ENCODE measurements around the gene SIGLEC12.
"Not testable (repeated sequence)": the region's sequence is repeated elsewhere in the genome, so short reads cannot be mapped to it uniquely, and the experiment has no call there.

SIGLEC12 gene

DNA sequence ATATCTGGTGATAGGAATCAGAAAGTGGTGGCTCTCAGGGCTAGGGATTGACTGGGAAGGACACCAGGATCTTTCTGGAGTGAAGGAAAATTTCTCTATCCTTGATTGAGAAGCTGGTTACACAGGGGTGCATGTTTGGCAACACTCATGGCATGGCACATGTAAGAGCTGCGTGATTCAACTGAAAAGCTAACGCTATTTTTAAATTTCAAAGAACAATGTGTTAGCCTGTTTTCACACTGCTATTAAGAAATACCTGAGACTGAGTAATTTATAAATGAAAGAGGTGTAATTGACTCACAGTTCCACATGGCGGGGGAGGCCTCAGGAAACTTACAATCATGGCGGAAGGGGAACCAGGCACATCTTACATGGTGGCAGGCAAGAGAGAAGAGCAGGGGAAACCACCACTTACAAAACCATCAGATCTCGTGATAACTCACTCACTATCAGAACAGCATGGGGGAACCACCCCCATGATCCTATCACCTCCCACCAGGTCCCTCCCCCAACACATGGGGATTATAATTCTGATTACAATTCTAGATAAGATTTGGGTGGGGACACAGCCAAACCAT is 50.8 kb downstream of the SIGLEC12 start:
- H4K91ac ChIP-seq (ENCODE audit: low read depth, low read length, poor library complexity): no peak overlapping the region
- no peak overlapping the region for H3K14ac ChIP-seq (ENCODE audit: low read length)
- H2BK12ac ChIP-seq (ENCODE audit: low read length): no peak overlapping the region
- no peak overlapping the region for H2AFZ ChIP-seq (ENCODE audit: low read length)
- H3K9me3 ChIP-seq (replicated peaks in 1 of 2; ENCODE audit: control insufficient read depth in 2 of 2, insufficient read depth in 1 of 2, low read depth in 1 of 2, low read length in 2 of 2): peaks cover 0 to 7% of the 10 kb centered on the region in 2 donors
- H3K27ac ChIP-seq (replicated peaks; ENCODE audit: low read length): no peak overlapping the region
- H2AK5ac ChIP-seq (ENCODE audit: low read depth, low read length): no peak overlapping the region
- WGBS, 2 donors (ENCODE audit: extremely low coverage in 2 of 2, insufficient read length in 2 of 2, insufficient replicate concordance in 1 of 2): no CpG with 5 or more reads among the region's 5 CpGs
- no peak overlapping the region for H3K4me3 ChIP-seq (ENCODE audit: low read length in 2 of 2)
- no peaks in the 10 kb centered on the region for H3K79me1 ChIP-seq (ENCODE audit: low read depth, low read length)
- H3K4me1 ChIP-seq (ENCODE audit: control insufficient read depth in 2 of 2, insufficient read depth in 1 of 2, low read depth in 1 of 2, low read length in 2 of 2): no peaks in the 10 kb centered on the region
- no peak overlapping the region for H3K23ac ChIP-seq (ENCODE audit: low read depth, low read length, poor library complexity)
- H2BK120ac ChIP-seq (ENCODE audit: low read depth, low read length): no peak overlapping the region
- no peak overlapping the region for H4K8ac ChIP-seq (ENCODE audit: low read depth, low read length)
- H3K4me2 ChIP-seq (ENCODE audit: insufficient read depth, low read length, poor library complexity, severe bottlenecking): no peak overlapping the region
- H2BK5ac ChIP-seq (ENCODE audit: low read length): no peak overlapping the region
- H3K9ac ChIP-seq (ENCODE audit: low read depth, low read length, poor library complexity): no peak overlapping the region
- H3K27me3 ChIP-seq (ENCODE audit: control insufficient read depth in 3 of 3, insufficient read depth in 3 of 3, low read depth in 1 of 3, low read length in 3 of 3): peaks cover 0 to 8% (median 0%) of the 10 kb centered on the region in 3 experiments
- H3K36me3 ChIP-seq (replicated peaks in 1 of 2; ENCODE audit: control insufficient read depth in 2 of 2, insufficient read depth in 2 of 2, low read length in 2 of 2): no peaks in the 10 kb centered on the region
- no peak for DNase-seq (ENCODE audit: low spot score)
- no peak overlapping the region for H3K18ac ChIP-seq (ENCODE audit: low read length)
- H2BK15ac ChIP-seq (ENCODE audit: low read length): no peak overlapping the region
- no peak overlapping the region for H3K4ac ChIP-seq (ENCODE audit: low read length)

DNA sequence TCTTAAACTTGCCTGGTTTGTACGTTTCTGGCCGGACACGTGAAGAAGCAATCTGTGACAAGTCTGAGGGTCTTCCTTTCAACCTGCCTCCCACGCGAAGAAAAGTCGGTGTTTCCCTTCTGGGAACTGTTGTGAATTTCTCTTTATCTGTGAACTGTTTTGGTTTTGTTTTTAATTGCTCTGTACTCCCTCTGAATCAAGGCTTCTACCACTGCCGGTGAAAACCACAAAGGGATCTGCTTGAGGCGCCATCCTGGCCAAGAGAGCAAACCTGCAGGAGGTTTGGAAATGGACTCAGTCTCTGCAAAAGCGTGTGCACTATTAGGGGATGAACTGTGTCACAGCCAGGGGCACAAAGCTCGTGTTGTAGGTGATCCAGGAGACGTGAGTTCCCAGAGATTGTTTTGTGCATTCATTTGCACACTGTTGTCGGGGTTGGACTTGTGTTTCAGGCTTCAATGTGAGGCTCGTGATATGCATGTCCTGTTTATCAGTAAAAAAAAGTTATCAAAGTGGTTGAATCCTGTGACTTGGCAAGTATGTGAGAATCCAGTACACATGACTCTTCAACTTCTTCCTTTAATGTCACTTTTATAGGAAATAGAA is 53.1 kb downstream of the SIGLEC12 start:
- H3K27ac ChIP-seq (replicated peaks; ENCODE audit: low read length): no peak overlapping the region
- no peak overlapping the region for H3K4ac ChIP-seq (ENCODE audit: low read length)
- H3K27me3 ChIP-seq (ENCODE audit: control insufficient read depth in 3 of 3, insufficient read depth in 3 of 3, low read depth in 1 of 3, low read length in 3 of 3): peaks cover 0 to 2% (median 0%) of the 10 kb centered on the region in 3 experiments
- no peaks in the 10 kb centered on the region for H3K79me1 ChIP-seq (ENCODE audit: low read depth, low read length)
- no peak overlapping the region for H2AK5ac ChIP-seq (ENCODE audit: low read depth, low read length)
- H3K23ac ChIP-seq (ENCODE audit: low read depth, low read length, poor library complexity): no peak overlapping the region
- no peak overlapping the region for H2BK5ac ChIP-seq (ENCODE audit: low read length)
- no CpG with 5 or more reads among the region's 13 CpGs for WGBS, 2 donors (ENCODE audit: extremely low coverage in 2 of 2, insufficient read length in 2 of 2, insufficient replicate concordance in 1 of 2)
- H2AFZ ChIP-seq (ENCODE audit: low read length): no peak overlapping the region
- no peaks in the 10 kb centered on the region for H3K4me1 ChIP-seq (ENCODE audit: control insufficient read depth in 2 of 2, insufficient read depth in 1 of 2, low read depth in 1 of 2, low read length in 2 of 2)
- no peak overlapping the region for H3K18ac ChIP-seq (ENCODE audit: low read length)
- H3K9me3 ChIP-seq (replicated peaks in 1 of 2; ENCODE audit: control insufficient read depth in 2 of 2, insufficient read depth in 1 of 2, low read depth in 1 of 2, low read length in 2 of 2): peaks cover 0 to 6% of the 10 kb centered on the region in 2 donors
- H3K4me2 ChIP-seq (ENCODE audit: insufficient read depth, low read length, poor library complexity, severe bottlenecking): no peak overlapping the region
- H3K9ac ChIP-seq (ENCODE audit: low read depth, low read length, poor library complexity): no peak overlapping the region
- DNase-seq (ENCODE audit: low spot score): no peak
- H2BK120ac ChIP-seq (ENCODE audit: low read depth, low read length): no peak overlapping the region
- H3K36me3 ChIP-seq (replicated peaks in 1 of 2; ENCODE audit: control insufficient read depth in 2 of 2, insufficient read depth in 2 of 2, low read length in 2 of 2): no peaks in the 10 kb centered on the region
- H2BK12ac ChIP-seq (ENCODE audit: low read length): no peak overlapping the region
- no peak overlapping the region for H3K14ac ChIP-seq (ENCODE audit: low read length)
- H3K4me3 ChIP-seq (ENCODE audit: low read length in 2 of 2): no peak overlapping the region
- H4K91ac ChIP-seq (ENCODE audit: low read depth, low read length, poor library complexity): no peak overlapping the region
- H4K8ac ChIP-seq (ENCODE audit: low read depth, low read length): no peak overlapping the region
- no peak overlapping the region for H2BK15ac ChIP-seq (ENCODE audit: low read length)

DNA sequence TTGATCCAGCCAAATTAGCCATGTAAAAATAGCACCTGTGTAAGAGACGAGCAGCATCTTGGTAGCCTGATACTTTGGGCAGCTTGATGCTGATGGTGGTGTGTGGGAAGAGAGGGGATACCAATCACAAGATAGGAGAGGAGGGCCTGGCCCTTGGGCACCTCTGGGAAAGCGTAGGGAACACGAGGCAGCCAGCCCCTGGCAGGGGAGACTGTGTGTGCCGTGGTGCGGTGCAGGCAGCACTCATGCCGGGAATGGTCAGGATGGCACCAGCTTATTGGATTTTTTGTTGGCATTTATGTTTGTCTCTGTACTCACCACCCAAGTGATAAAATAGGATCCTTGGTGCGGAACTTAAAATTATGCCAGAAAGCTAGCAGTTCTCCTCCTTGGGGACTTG is 53.6 kb downstream of the SIGLEC12 start:
- Histone ChIP-seq H3K79me1 (ENCODE audit: low read depth, low read length) (no peaks in the 10 kb centered on the region), H3K9ac (ENCODE audit: low read depth, low read length, poor library complexity) (no peak overlapping the region), H3K27ac (replicated peaks; ENCODE audit: low read length) (no peak overlapping the region), H2BK5ac (ENCODE audit: low read length) (no peak overlapping the region), H3K9me3 (replicated peaks in 1 of 2; ENCODE audit: control insufficient read depth in 2 of 2, insufficient read depth in 1 of 2, low read depth in 1 of 2, low read length in 2 of 2) (peaks cover 0 to 6% of the 10 kb centered on the region in 2 donors), H4K8ac (ENCODE audit: low read depth, low read length) (no peak overlapping the region), H3K36me3 (replicated peaks in 1 of 2; ENCODE audit: control insufficient read depth in 2 of 2, insufficient read depth in 2 of 2, low read length in 2 of 2) (no peaks in the 10 kb centered on the region), H3K14ac (ENCODE audit: low read length) (no peak overlapping the region), H2AK5ac (ENCODE audit: low read depth, low read length) (no peak overlapping the region), H3K4ac (ENCODE audit: low read length) (no peak overlapping the region), H3K18ac (ENCODE audit: low read length) (no peak overlapping the region), H3K23ac (ENCODE audit: low read depth, low read length, poor library complexity) (no peak overlapping the region), H2BK15ac (ENCODE audit: low read length) (no peak overlapping the region), H2BK12ac (ENCODE audit: low read length) (no peak overlapping the region), H3K27me3 (ENCODE audit: control insufficient read depth in 3 of 3, insufficient read depth in 3 of 3, low read depth in 1 of 3, low read length in 3 of 3) (peaks cover 0 to 2% (median 0%) of the 10 kb centered on the region in 3 experiments), H3K4me1 (ENCODE audit: control insufficient read depth in 2 of 2, insufficient read depth in 1 of 2, low read depth in 1 of 2, low read length in 2 of 2) (no peaks in the 10 kb centered on the region), H3K4me2 (ENCODE audit: insufficient read depth, low read length, poor library complexity, severe bottlenecking) (no peak overlapping the region), H2BK120ac (ENCODE audit: low read depth, low read length) (no peak overlapping the region), H3K4me3 (ENCODE audit: low read length in 2 of 2) (no peak overlapping the region), H4K91ac (ENCODE audit: low read depth, low read length, poor library complexity) (no peak overlapping the region), H2AFZ (ENCODE audit: low read length) (no peak overlapping the region)
- WGBS, 2 donors (ENCODE audit: extremely low coverage in 2 of 2, insufficient read length in 2 of 2, insufficient replicate concordance in 1 of 2): no CpG with 5 or more reads among the region's 7 CpGs
- DNase-seq (ENCODE audit: low spot score): no peak

DNA sequence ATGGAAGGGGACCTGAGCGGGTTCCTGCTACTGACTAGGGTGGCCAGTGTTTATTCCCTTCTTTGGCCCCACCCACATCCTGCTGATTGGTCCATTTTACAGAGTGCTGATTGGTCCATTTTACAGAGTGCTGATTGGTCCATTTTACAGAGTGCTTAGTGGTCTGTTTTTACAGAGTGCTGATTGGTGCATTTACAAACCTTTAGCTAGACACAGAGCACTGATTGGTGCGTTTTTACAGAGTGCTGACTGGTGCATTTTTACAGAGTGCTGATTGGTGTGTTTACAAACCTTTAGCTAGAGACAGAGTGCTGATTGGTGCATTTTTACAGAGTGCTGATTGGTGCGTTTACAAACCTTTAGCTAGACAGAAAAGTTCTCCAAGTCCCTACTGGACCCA is 54.1 kb downstream of the SIGLEC12 start:
- not testable (repeated sequence) for H3K23ac ChIP-seq (ENCODE audit: low read depth, low read length, poor library complexity); H3K27me3 ChIP-seq (ENCODE audit: control insufficient read depth in 3 of 3, insufficient read depth in 3 of 3, low read depth in 1 of 3, low read length in 3 of 3); H3K27ac ChIP-seq (replicated peaks; ENCODE audit: low read length); H2AK5ac ChIP-seq (ENCODE audit: low read depth, low read length); H3K18ac ChIP-seq (ENCODE audit: low read length); H2BK15ac ChIP-seq (ENCODE audit: low read length); DNase-seq (ENCODE audit: low spot score); H2BK12ac ChIP-seq (ENCODE audit: low read length); H3K4me3 ChIP-seq (ENCODE audit: low read length in 2 of 2); H3K79me1 ChIP-seq (ENCODE audit: low read depth, low read length); H2BK120ac ChIP-seq (ENCODE audit: low read depth, low read length); H3K4ac ChIP-seq (ENCODE audit: low read length); H3K36me3 ChIP-seq (replicated peaks in 1 of 2; ENCODE audit: control insufficient read depth in 2 of 2, insufficient read depth in 2 of 2, low read length in 2 of 2); H2BK5ac ChIP-seq (ENCODE audit: low read length); H2AFZ ChIP-seq (ENCODE audit: low read length); H3K4me1 ChIP-seq (ENCODE audit: control insufficient read depth in 2 of 2, insufficient read depth in 1 of 2, low read depth in 1 of 2, low read length in 2 of 2); H4K8ac ChIP-seq (ENCODE audit: low read depth, low read length); H3K9ac ChIP-seq (ENCODE audit: low read depth, low read length, poor library complexity); H3K4me2 ChIP-seq (ENCODE audit: insufficient read depth, low read length, poor library complexity, severe bottlenecking); H4K91ac ChIP-seq (ENCODE audit: low read depth, low read length, poor library complexity); H3K14ac ChIP-seq (ENCODE audit: low read length); H3K9me3 ChIP-seq (replicated peaks in 1 of 2; ENCODE audit: control insufficient read depth in 2 of 2, insufficient read depth in 1 of 2, low read depth in 1 of 2, low read length in 2 of 2)
- no CpG with 5 or more reads among the region's 3 CpGs for WGBS, 2 donors (ENCODE audit: extremely low coverage in 2 of 2, insufficient read length in 2 of 2, insufficient replicate concordance in 1 of 2)
